Activated naive CD4-positive, alpha-beta T cell treated with Interleukin-2 at 50 U/mL for 16 hours (primary cell): ENCODE results near the gene DOHH.
"Not testable (repeated sequence)": the region's sequence is repeated elsewhere in the genome, so short reads cannot be mapped to it uniquely, and the experiment has no call there.

Experiments
- DNase-seq: peaks from one replicate; pipeline ENCODE4 v3.0.0-alpha.2; 2020

DOHH gene

GRCh38 chr19:3518659-3519058 is 18.2 kb upstream of the DOHH start:
- DNase-seq: no peak

DNA sequence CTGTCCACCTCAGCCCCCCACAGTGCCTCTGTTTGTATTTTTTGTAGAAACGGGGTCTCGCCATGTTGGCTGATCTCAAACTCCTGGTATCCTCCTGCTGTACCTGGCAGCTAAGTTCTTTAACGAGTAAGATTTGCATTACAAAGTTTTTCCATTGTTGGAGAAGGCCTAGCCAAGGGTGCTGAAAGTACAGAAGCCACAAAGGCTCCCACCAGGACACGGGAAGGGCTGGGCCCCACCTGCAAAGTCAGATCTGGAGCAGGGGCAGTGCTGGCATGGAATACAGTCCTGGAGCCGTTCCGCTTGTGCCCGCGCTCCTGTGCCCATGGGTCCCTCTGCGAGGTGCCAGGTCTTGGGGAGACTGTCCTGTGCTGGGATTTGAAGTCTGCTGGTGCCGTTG is 17.8 kb upstream of the DOHH start:
- no peak for DNase-seq

GRCh38 chr19:3517638-3518037 is 17.2 kb upstream of the DOHH start:
- no peak for DNase-seq

DNA sequence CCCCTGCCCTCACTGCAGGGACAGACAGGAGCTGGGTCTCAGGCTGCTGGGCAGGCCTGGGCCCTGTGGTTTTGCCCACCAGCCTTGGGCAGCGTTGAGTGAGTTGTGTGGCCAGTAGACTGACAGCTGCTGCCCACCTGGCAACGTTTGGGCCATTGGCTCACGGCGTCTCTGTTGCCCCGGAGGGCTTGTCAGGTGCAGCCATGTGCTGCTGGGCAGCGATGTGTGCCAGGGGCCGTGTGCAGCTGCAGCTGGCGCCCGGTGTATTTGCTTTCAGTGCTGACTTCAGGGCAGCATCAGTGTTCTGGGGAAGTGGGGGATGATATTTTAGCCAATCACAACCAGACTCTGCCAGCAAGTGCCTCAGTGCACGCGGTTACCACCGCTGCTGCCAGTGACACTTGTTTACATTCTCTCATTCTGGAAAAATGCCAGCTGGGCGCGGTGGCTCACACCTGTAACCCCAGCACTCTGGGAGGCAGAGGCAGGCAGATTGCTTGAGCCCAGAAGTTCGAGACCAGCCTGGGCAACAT is 16.3 kb upstream of the DOHH start:
- no peak for DNase-seq

DNA sequence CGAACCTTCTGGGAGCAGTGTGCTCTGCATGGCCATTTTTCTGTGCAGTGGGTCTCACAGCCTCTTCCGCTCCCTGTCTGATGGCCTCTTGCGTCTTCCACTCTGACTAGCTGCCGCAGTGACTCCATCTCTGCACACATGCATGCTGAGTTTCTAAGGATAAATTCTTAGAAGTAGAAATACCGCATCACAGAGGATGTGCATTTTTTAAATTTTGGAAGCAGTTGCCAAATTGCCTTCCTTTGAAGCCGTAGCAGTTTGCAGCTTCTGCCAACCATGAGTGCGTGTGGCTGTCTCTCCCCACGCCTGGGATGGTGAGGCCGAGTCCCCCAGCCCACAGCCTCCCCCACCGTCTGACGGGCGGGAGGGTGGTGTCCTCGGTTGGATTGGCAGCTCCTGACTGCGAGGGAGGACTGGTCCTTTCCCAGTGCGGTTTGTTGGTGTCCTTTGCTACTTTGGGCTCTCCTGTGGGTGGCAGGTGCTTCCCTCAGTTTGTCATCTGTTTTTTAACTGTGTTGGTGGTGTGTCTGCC is 15.5 kb upstream of the DOHH start:
- no peak for DNase-seq

- DNase-seq: no peak
Observed at GRCh38 chr19:3514930-3515329, 14.5 kb upstream of the DOHH start.

- DNase-seq: no peak
Observed at GRCh38 chr19:3513229-3514140, 13.0 kb upstream of the DOHH start.

GRCh38 chr19:3512562-3513228 is 12.2 kb upstream of the DOHH start:
- no peak for DNase-seq

DNA sequence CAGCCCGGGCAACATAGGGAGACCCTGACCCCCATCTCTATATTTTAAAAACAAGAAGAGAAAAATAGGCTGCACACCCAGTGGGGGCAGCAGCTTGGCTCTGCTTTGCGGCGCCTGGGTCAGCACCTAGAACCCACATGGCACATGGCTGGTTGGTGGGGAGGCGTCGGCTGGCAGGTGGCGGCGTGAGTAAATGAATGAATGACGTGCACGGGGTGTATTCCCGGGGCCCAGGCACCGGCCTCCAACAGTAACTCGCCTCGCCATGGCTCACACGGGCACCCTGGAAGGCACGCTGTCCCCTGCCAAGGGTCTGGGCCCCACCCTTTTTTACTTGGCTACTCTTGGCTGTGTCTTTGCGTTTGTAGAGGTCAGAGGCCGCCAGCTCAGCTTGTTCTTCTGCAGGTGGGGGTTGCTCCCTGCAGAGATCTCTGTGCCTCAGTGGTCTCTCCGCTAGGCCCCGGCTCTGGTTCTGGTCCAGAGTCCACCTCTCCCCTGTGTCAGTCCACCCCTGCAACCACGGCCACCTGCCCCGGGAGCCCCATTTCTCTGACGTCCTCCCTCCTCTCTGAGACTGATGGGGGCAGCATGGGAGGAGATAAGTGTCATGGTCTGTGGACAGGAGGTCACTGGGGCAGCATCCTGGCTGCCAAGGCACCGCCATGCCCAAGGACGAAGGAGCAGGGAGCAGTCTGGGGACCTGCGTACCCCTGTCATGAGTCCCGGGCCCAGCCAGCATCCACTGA is 11.2 kb upstream of the DOHH start:
- DNase-seq: no peak

- no peak for DNase-seq
Observed at GRCh38 chr19:3510727-3511126, 10.3 kb upstream of the DOHH start.

GRCh38 chr19:3509566-3509989 is 9.1 kb upstream of the DOHH start:
- DNase-seq: peak; percentile 37

DNA sequence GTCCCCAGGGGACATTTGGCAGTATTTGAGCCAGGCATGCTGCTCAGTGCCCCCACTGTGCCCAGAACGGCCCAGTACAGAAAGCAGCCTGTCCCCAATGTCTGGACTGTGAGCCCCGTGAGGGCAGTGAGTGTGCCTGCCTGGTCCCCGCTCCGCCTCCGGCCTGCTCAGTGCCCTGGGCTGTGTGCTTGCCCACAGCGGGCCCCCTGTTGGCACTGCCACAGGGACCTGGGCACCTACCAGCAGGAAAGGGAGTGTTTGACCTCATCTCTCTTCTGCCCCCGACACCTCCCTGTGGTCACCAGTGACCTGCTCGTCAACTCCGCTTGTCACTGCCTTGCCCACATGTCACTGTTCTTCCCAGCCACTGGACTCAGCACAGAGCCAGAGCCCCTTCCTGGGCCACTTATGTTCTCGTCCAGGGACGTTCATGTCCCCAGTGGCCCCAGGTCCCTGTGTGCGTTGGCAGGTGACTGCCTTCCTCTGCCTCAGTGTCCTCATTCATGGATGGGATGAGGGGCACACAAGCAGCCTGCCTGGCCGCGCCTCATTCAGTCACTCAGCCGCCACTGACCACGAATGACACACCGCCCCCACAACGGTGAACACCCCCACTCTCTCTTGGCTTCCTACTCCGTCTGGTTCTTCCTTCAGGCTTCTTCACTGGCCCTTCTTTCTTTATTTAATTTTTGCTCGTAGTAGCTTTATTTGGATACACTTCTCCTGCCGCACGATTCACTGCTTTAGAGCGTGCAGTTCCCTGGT is 8.5 kb upstream of the DOHH start:
- DNase-seq: no peak

- DNase-seq: not testable (repeated sequence)
Observed at GRCh38 chr19:3508121-3508661, 7.7 kb upstream of the DOHH start.

GRCh38 chr19:3507371-3508120 is 7.1 kb upstream of the DOHH start:
- DNase-seq: peak; percentile 55

- peak; percentile 27 for DNase-seq
Observed at GRCh38 chr19:3506384-3507340, 6.2 kb upstream of the DOHH start.

GRCh38 chr19:3505598-3506383 is 5.3 kb upstream of the DOHH start, which contains the start of gene FZR1:
FZR1 (plus strand) TSS chr19:3506311; CDS start chr19:3522990, 16,679 bp downstream.
- DNase-seq: peak; percentile 99

DNA sequence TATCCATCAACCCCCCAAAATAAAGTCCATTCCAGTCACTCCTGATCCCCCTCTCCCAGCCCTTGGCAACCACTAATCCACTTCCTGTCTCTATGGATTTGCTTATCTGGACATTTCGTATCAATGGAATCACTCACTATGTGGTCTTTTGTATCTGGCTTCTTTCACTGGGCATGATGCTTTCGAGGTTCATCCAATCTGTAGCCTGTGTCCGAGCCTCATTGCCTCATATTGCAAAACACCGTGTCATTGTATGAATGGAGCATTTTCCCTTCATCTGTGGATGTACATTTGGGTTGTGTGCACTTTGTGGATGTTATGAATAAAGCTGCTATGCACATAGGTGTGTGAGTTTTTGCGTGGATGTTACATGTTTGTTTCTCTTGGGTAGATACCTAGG is 4.3 kb upstream of the DOHH start:
- DNase-seq: no peak

GRCh38 chr19:3503036-3503572 is 2.6 kb upstream of the DOHH start:
- no peak for DNase-seq

- no peak for DNase-seq
Observed at GRCh38 chr19:3501780-3502179, 1.3 kb upstream of the DOHH start.
